B cell (primary cell): ENCODE measurements around the gene CYP4F22.

Source experiments
- CTCF ChIP-seq: fragments of 200-600 bp; IDR thresholded peaks from one replicate; pipeline ENCODE4 v1.8.0; 2022; ENCODE audit warnings: antibody characterized with exemption, mild to moderate bottlenecking
- EZH2 ChIP-seq: IDR thresholded peaks from 2 replicates; pipeline ENCODE4 v1.6.1; 2012; ENCODE audit warnings: borderline replicate concordance, low read depth, mild to moderate bottlenecking, moderate library complexity, low read length; ENCODE audit not compliant: insufficient read depth, poor library complexity, severe bottlenecking

DNA sequence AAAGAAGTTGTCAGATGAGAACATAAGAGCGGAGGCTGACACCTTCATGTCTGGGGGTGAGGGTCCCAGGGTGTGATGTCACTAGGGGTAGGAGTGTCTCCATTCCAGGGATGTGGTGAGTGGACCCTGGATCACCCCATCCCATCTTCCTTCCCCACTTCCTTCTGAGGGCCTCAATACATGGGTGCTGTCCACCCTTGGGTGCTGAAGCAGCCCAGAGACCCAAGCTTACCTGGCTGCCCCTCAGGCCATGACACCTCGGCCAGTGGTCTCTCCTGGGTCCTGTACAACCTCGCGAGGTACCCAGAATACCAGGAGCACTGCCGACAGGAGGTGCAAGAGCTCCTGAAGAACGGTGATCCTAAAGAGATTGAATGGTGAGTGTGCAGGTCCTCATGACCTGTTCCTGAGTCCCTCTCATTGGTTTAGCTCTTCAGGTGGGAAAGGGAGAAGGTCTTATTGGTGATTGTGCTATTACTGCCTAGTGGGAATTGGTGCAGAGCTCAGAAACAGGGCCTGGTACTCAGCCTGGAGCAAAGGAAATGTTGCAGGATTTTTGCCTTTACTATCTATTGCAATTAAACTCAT, 69.0 kb downstream of the CYP4F22 start:
- TF ChIP-seq CTCF (no peak), EZH2 (no peak)
